Osteocyte (in vitro differentiated cells): ENCODE results near the gene MARCO. TPM values are rescaled to one million over a fixed set of nuclear protein-coding genes. Genes with fewer than 3 reads are reported as not detected.

Source experiments
- DNase-seq: peaks from one replicate; pipeline ENCODE4 v3.0.0; 2021; ENCODE audit warnings: mixed read lengths; ENCODE audit not compliant: unreplicated experiment; ENCODE audit errors: extremely low spot score
- H3K27ac Mint-ChIP-seq: one replicate; pipeline ENCODE4 v1.8.0; 2021; ENCODE audit warnings: mild to moderate bottlenecking, mixed read lengths; ENCODE audit not compliant: unreplicated experiment
- H3K27me3 Mint-ChIP-seq: one replicate; pipeline ENCODE4 v1.8.0; 2021; ENCODE audit warnings: mixed read lengths; ENCODE audit not compliant: unreplicated experiment
- H3K36me3 Mint-ChIP-seq: one replicate; pipeline ENCODE4 v1.8.0; 2021; ENCODE audit warnings: mixed read lengths; ENCODE audit not compliant: unreplicated experiment
- H3K4me1 Mint-ChIP-seq: one replicate; pipeline ENCODE4 v1.8.0; 2021; ENCODE audit warnings: mixed read lengths; ENCODE audit not compliant: unreplicated experiment
- H3K4me3 Mint-ChIP-seq: one replicate; pipeline ENCODE4 v1.8.0; 2021; ENCODE audit warnings: mild to moderate bottlenecking, moderate library complexity, mixed read lengths; ENCODE audit not compliant: unreplicated experiment
- H3K9me3 Mint-ChIP-seq: one replicate; pipeline ENCODE4 v1.8.0; 2021; ENCODE audit warnings: mixed read lengths; ENCODE audit not compliant: unreplicated experiment
- CTCF ChIP-seq: fragments of 200-600 bp; sonication (generic); IDR thresholded peaks from 2 replicates; pipeline ENCODE4 v1.5.0; 2021; ENCODE audit warnings: antibody characterized with exemption, mild to moderate bottlenecking, moderate library complexity
- total RNA-seq: library from RNA; stranded (reverse); gene quantifications from 2 replicates; pipeline ENCODE4 v1.2.1, GENCODE V29; 2021

The MARCO gene
- total RNA-seq, 1 donor from 2014 or later = not detected

GRCh38 chr2:118925476-118925875 lies 16.5 kb upstream of the MARCO start:
- H3K4me1 Mint-ChIP-seq = no peaks in the 10 kb centered on the region
- DNase-seq = no peak
- H3K36me3 Mint-ChIP-seq = no peaks in the 10 kb centered on the region
- H3K4me3 Mint-ChIP-seq = no peak overlapping the region
- H3K9me3 Mint-ChIP-seq = peaks cover 14% of the 10 kb centered on the region
- no peak overlapping the region for H3K27ac Mint-ChIP-seq
- TF ChIP-seq CTCF = no peak
- H3K27me3 Mint-ChIP-seq = no peaks in the 10 kb centered on the region

- no peak overlapping the region for H3K27ac Mint-ChIP-seq
- H3K4me1 Mint-ChIP-seq = no peaks in the 10 kb centered on the region
- H3K36me3 Mint-ChIP-seq = no peaks in the 10 kb centered on the region
- no peak for DNase-seq
- no peaks in the 10 kb centered on the region for H3K27me3 Mint-ChIP-seq
- no peak overlapping the region for H3K4me3 Mint-ChIP-seq
- H3K9me3 Mint-ChIP-seq = peaks cover 17% of the 10 kb centered on the region
- TF ChIP-seq CTCF = no peak
Measured at GRCh38 chr2:118925981-118926380, 16.0 kb upstream of the MARCO start.

- Mint-ChIP-seq H3K27me3 (no peaks in the 10 kb centered on the region), H3K4me1 (no peaks in the 10 kb centered on the region), H3K36me3 (no peaks in the 10 kb centered on the region), H3K9me3 (peaks cover 30% of the 10 kb centered on the region), H3K4me3 (no peak overlapping the region), H3K27ac (no peak overlapping the region)
- DNase-seq = no peak
- no peak for TF ChIP-seq CTCF
Measured at GRCh38 chr2:118929059-118929458, 12.9 kb upstream of the MARCO start.

GRCh38 chr2:118932949-118933348 lies 9.0 kb upstream of the MARCO start:
- no peak for DNase-seq
- Mint-ChIP-seq H3K27me3 (no peaks in the 10 kb centered on the region), H3K4me3 (no peak overlapping the region), H3K9me3 (peaks cover 30% of the 10 kb centered on the region), H3K36me3 (no peaks in the 10 kb centered on the region), H3K4me1 (no peaks in the 10 kb centered on the region), H3K27ac (no peak overlapping the region)
- TF ChIP-seq CTCF = no peak

GRCh38 chr2:118936306-118936705 lies 5.7 kb upstream of the MARCO start:
- no peaks in the 10 kb centered on the region for H3K36me3 Mint-ChIP-seq
- no peaks in the 10 kb centered on the region for H3K4me1 Mint-ChIP-seq
- no peaks in the 10 kb centered on the region for H3K27me3 Mint-ChIP-seq
- DNase-seq = no peak
- peaks cover 14% of the 10 kb centered on the region for H3K9me3 Mint-ChIP-seq
- no peak for TF ChIP-seq CTCF
- H3K27ac Mint-ChIP-seq = no peak overlapping the region
- H3K4me3 Mint-ChIP-seq = no peak overlapping the region
